ENCODE data around the gene SLC23A1.

DNA sequence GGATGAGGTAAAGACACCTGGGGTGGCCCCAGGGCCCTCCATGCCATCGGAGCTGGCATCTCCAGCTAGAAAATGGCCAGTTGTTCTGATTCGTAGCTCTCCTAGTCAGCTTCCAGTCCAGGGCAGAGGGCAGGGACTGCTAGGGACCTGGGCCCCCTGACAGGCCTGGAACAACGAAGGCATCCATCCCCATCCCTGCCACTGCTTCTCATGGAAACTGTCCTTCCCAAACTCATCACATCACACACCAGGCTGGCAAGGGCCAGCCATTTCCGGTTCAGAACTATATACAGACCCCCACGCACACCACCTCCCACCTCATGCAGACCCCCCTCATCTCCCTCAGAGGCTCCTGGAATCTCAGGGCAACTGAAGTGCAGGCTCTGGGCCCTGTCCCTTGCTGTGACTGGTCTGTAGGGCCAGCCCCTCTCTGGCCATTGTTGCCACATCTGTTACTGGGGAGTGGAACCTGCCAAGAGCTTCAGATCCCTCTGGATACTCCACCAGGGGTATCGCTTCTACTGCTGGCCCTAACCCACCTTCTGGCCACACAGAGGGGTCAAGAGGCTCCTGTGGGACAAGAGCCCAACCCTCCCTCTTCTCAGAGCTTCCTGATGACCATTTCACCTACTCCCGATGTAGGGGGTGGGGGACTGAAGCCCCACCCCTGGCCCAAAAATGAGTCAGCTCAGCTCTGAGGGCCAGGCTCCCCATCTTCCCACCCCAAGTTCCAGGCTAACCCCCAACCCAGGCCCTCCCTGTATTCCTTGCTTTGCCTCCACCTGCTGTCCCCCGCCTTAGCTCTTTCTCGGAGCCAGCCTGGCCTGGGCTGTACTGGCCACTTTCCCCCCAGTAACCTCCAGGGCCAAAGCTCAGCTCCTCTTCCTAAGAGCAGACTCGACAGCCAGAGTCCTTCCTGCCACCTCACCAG is 7.8 kb upstream of the SLC23A1 start:
- TF ChIP-seq, protein P1, sequence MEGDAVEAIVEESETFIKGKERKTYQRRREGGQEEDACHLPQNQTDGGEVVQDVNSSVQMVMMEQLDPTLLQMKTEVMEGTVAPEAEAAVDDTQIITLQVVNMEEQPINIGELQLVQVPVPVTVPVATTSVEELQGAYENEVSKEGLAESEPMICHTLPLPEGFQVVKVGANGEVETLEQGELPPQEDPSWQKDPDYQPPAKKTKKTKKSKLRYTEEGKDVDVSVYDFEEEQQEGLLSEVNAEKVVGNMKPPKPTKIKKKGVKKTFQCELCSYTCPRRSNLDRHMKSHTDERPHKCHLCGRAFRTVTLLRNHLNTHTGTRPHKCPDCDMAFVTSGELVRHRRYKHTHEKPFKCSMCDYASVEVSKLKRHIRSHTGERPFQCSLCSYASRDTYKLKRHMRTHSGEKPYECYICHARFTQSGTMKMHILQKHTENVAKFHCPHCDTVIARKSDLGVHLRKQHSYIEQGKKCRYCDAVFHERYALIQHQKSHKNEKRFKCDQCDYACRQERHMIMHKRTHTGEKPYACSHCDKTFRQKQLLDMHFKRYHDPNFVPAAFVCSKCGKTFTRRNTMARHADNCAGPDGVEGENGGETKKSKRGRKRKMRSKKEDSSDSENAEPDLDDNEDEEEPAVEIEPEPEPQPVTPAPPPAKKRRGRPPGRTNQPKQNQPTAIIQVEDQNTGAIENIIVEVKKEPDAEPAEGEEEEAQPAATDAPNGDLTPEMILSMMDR (IDR thresholded peaks at IDR 0.05): no peak
- no peak for TF ChIP-seq POLR2A (IDR thresholded peaks at IDR 0.05)
